Measurements from ENCODE around the gene EXOC4. TPM values are rescaled to one million over a fixed set of nuclear protein-coding genes. Genes with fewer than 3 reads are reported as not detected.

Gene EXOC4
- total RNA-seq, 2 donors from 2014 or later, result 48.9 to 102 TPM

GRCh38 chr7:133561396-133561795 is 308.5 kb downstream of the EXOC4 start:
- Histone ChIP-seq H3K27ac (no peak overlapping the region), H3K36me3 (no peaks in the 10 kb centered on the region), H3K4me1 (replicated peaks) (no peaks in the 10 kb centered on the region), H3K27me3 (replicated peaks; ENCODE audit: insufficient read depth) (no peaks in the 10 kb centered on the region), H3K4me3 (no peak overlapping the region), H3K9me3 (no peaks in the 10 kb centered on the region)
- TF ChIP-seq CTCF (IDR thresholded peaks at IDR 0.05), result no peak
- TF ChIP-seq POLR2A (IDR thresholded peaks at IDR 0.05), result no peak
- TF ChIP-seq POLR2AphosphoS5 (IDR thresholded peaks at IDR 0.05), result no peak
- intact Hi-C loops (cut with DNase I), result no loop called here
- no peak for DNase-seq (ENCODE audit: low spot score)
- WGBS, result 92% methylated on average over 3 of the region's 3 CpGs

- Histone ChIP-seq H3K4me3 (no peak overlapping the region), H3K9me3 (no peaks in the 10 kb centered on the region), H3K27me3 (replicated peaks; ENCODE audit: insufficient read depth) (no peaks in the 10 kb centered on the region), H3K4me1 (replicated peaks) (no peaks in the 10 kb centered on the region), H3K27ac (no peak overlapping the region), H3K36me3 (no peaks in the 10 kb centered on the region)
- WGBS, result 92% methylated on average over 4 of the region's 4 CpGs
- no peak for TF ChIP-seq POLR2A (IDR thresholded peaks at IDR 0.05)
- TF ChIP-seq POLR2AphosphoS5 (IDR thresholded peaks at IDR 0.05), result no peak
- no peak for TF ChIP-seq CTCF (IDR thresholded peaks at IDR 0.05)
- intact Hi-C loops (cut with DNase I), result no loop called here
- DNase-seq (ENCODE audit: low spot score), result no peak
Observed at GRCh38 chr7:133562621-133563020, 309.7 kb downstream of the EXOC4 start.

GRCh38 chr7:133563251-133563650 is 310.4 kb downstream of the EXOC4 start:
- Histone ChIP-seq H3K9me3 (no peaks in the 10 kb centered on the region), H3K27ac (no peak overlapping the region), H3K4me3 (no peak overlapping the region), H3K36me3 (no peaks in the 10 kb centered on the region), H3K27me3 (replicated peaks; ENCODE audit: insufficient read depth) (no peaks in the 10 kb centered on the region), H3K4me1 (replicated peaks) (no peaks in the 10 kb centered on the region)
- TF ChIP-seq CTCF (IDR thresholded peaks at IDR 0.05), result no peak
- TF ChIP-seq POLR2A (IDR thresholded peaks at IDR 0.05), result no peak
- no peak for TF ChIP-seq POLR2AphosphoS5 (IDR thresholded peaks at IDR 0.05)
- WGBS, result 80% methylated on average over 5 of the region's 5 CpGs
- intact Hi-C loops (cut with DNase I), result no loop called here
- no peak for DNase-seq (ENCODE audit: low spot score)

GRCh38 chr7:133564484-133564883 is 311.6 kb downstream of the EXOC4 start:
- Histone ChIP-seq H3K4me3 (no peak overlapping the region), H3K36me3 (no peaks in the 10 kb centered on the region), H3K27me3 (replicated peaks; ENCODE audit: insufficient read depth) (no peaks in the 10 kb centered on the region), H3K27ac (no peak overlapping the region), H3K9me3 (no peaks in the 10 kb centered on the region), H3K4me1 (replicated peaks) (no peaks in the 10 kb centered on the region)
- DNase-seq (ENCODE audit: low spot score), result no peak
- TF ChIP-seq CTCF (IDR thresholded peaks at IDR 0.05) (no peak), POLR2A (IDR thresholded peaks at IDR 0.05) (no peak), POLR2AphosphoS5 (IDR thresholded peaks at IDR 0.05) (no peak)
- 98% methylated on average over 2 of the region's 2 CpGs for WGBS
- intact Hi-C loops (cut with DNase I), result no loop called here

GRCh38 chr7:133568544-133568943 is 315.7 kb downstream of the EXOC4 start:
- WGBS, result 63% methylated on average over 3 of the region's 3 CpGs
- TF ChIP-seq POLR2A (IDR thresholded peaks at IDR 0.05) (no peak), POLR2AphosphoS5 (IDR thresholded peaks at IDR 0.05) (no peak), CTCF (IDR thresholded peaks at IDR 0.05) (no peak)
- H3K27me3 ChIP-seq (replicated peaks; ENCODE audit: insufficient read depth), result no peaks in the 10 kb centered on the region
- no peak overlapping the region for H3K4me3 ChIP-seq
- no peak overlapping the region for H3K27ac ChIP-seq
- intact Hi-C loops (cut with DNase I), result no loop called here
- no peaks in the 10 kb centered on the region for H3K36me3 ChIP-seq
- H3K4me1 ChIP-seq (replicated peaks), result no peaks in the 10 kb centered on the region
- no peak for DNase-seq (ENCODE audit: low spot score)
- H3K9me3 ChIP-seq, result no peaks in the 10 kb centered on the region
